ENCODE data around the gene ABCC5.

ABCC5 gene

DNA sequence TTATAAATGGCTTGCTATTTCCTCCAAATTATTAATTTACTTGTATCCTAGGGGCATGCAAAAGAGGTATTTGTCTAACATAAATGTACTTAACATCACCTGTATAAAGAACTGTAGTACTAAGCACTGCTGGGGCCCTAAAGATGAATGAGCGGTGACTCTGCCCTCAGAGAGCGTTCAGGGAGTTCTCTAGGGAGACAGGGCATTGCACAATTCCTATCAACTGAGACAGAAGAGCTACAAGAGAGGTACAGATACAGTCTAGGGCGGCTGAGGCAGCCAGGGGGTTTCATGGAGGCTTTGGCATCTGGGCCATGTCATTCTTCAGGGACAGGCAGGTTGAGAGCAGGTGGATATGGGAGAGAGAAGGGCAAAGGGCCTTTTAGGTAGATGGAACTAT, 93.1 kb downstream of the ABCC5 start:
- H3K27ac ChIP-seq = peak overlapping the region; percentile 80
- DNase-seq (ENCODE audit: low spot score) = no peak
- TF ChIP-seq, protein P1, sequence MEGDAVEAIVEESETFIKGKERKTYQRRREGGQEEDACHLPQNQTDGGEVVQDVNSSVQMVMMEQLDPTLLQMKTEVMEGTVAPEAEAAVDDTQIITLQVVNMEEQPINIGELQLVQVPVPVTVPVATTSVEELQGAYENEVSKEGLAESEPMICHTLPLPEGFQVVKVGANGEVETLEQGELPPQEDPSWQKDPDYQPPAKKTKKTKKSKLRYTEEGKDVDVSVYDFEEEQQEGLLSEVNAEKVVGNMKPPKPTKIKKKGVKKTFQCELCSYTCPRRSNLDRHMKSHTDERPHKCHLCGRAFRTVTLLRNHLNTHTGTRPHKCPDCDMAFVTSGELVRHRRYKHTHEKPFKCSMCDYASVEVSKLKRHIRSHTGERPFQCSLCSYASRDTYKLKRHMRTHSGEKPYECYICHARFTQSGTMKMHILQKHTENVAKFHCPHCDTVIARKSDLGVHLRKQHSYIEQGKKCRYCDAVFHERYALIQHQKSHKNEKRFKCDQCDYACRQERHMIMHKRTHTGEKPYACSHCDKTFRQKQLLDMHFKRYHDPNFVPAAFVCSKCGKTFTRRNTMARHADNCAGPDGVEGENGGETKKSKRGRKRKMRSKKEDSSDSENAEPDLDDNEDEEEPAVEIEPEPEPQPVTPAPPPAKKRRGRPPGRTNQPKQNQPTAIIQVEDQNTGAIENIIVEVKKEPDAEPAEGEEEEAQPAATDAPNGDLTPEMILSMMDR (conservative IDR thresholded peaks at IDR 0.05; ENCODE audit: low read depth) = no peak
- POLR2A ChIA-PET (ENCODE audit: low non-redundant PET) = no interaction called here
- CTCF ChIA-PET = interaction anchor here (1.8 kb wide), 1 partner anchor 29 kb away, joined by 5 read pairs; no protein-coding TSS in a partner anchor

DNA sequence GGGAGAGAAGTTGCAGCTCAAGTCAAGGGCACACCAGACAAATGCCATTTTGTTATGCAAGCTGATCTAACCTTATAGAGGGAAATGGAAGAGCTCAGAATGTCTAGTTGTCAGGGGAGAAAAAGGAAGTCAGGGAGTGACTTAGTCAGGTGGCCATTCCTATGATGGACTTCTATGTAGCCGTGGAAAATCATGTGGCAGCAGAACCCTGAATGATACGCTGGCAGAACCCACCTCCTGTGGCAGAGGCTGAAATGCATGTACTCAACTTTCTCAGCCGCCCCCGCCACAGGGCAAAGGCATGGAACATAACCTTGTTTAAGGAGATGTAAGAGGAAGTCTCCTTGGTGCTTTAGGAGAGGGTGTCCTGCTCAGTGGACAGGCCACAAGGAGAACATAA, 95.3 kb downstream of the ABCC5 start:
- H3K27ac ChIP-seq = no peak overlapping the region
- POLR2A ChIA-PET (ENCODE audit: low non-redundant PET) = no interaction called here
- no peak for DNase-seq (ENCODE audit: low spot score)
- TF ChIP-seq, protein P1 (conservative IDR thresholded peaks at IDR 0.05; ENCODE audit: low read depth) = no peak
- CTCF ChIA-PET = interaction anchor here (0.8 to 1.0 kb wide), 3 partner anchors 26 to 354 kb away, joined by 3 read pairs; no protein-coding TSS in a partner anchor

DNA sequence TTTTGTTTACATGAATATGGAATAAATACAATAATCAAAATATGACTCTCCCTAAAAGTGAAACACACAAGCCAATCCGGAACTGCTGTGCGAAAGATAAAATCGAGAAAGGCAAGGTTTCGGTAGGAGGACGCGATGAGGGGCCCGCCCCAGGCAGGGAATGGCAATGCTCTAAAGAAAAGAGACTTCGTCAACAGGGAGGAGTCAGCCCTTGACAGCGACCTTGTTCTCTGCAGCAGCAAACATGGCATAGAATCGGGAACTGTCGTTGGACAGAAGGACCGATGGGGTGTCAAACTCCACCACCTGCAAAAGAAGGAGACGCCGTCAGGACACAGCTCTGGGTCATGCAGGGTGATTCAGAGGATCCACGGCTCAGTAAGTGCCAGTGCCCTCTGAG, 96.6 kb downstream of the ABCC5 start:
- no peak overlapping the region for H3K27ac ChIP-seq
- DNase-seq (ENCODE audit: low spot score) = no peak
- ChIA-PET CTCF (no interaction called here), POLR2A (ENCODE audit: low non-redundant PET) (no interaction called here)
- TF ChIP-seq, protein P1 (conservative IDR thresholded peaks at IDR 0.05; ENCODE audit: low read depth) = no peak

DNA sequence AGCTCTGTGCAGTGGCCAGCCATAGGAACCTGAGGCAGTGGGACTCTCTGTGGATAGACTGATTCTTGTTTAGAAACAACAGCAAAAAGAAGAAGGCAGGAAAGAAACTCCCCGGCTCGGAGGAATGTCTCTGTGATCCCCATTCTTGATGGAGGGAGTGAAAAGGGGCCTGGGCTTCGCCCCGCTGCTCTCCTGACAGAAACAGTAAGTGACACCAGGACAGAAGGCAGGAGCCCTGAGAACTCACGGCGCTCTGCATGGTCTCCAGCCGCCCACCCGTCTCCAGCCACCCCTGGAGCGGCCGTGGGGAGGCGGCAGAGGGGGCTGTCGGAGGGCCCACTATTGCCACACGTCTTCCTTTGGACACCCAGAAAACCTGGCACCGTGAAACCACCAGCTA, 97.3 kb downstream of the ABCC5 start:
- TF ChIP-seq, protein P1 (conservative IDR thresholded peaks at IDR 0.05; ENCODE audit: low read depth) = no peak
- no peak for DNase-seq (ENCODE audit: low spot score)
- POLR2A ChIA-PET (ENCODE audit: low non-redundant PET) = no interaction called here
- H3K27ac ChIP-seq = no peak overlapping the region
- CTCF ChIA-PET = interaction anchor here (1.0 kb wide), 1 partner anchor 36 kb away, joined by 3 read pairs; the partner anchor contains the start of gene PARL

DNA sequence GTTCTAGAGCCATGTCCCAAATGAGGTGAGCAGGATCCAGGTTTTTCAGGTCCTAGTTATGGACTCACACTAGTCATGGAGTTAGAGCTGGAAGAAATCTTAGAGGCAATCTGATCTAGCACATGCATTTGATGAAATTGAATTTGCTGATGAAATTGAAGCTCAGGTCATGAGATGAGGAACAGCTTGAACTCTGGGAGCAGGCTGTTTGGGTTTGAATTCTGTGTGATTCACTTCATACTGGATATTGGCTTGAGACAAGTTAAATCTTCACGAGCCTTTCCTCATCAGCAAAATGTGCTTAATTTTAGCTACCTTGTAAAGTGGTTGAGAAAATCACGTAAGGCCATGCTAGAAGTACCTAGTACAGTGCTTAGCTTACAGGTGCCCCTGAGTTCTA, 99.5 kb downstream of the ABCC5 start:
- TF ChIP-seq, protein P1 (conservative IDR thresholded peaks at IDR 0.05; ENCODE audit: low read depth) = no peak
- ChIA-PET CTCF (interaction anchor here (0.5 to 1.8 kb wide), 2 partner anchors 14 to 23 kb away, joined by 3 to 7 read pairs; no protein-coding TSS in a partner anchor), POLR2A (ENCODE audit: low non-redundant PET) (no interaction called here)

DNA sequence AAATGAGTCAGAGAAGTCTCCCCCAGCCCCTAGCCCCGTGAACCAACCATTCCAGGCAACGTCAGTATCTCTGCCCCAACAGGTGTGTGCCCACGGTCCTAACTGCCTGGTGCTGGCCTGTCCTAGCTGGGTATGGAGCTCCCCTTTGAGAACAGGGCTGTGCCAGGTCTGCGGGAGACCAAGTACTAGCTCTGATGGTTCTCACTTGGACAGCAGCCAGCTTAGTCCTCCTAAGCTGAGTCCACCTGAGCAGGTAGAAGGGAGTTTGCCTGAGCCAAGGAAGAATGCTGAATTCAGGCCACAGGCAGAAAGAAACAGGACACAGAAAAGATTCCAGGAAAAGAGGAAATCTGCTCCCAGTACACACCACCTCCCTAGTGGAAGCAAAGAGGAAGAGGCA, 99.9 kb downstream of the ABCC5 start:
- TF ChIP-seq, protein P1 (conservative IDR thresholded peaks at IDR 0.05; ENCODE audit: low read depth) = no peak
- ChIA-PET POLR2A (ENCODE audit: low non-redundant PET) (no interaction called here), CTCF (interaction anchor here (0.6 to 1.8 kb wide), 2 partner anchors 14 to 324 kb away, joined by 4 to 7 read pairs; no protein-coding TSS in a partner anchor)
- DNase-seq (ENCODE audit: low spot score) = no peak
- no peak overlapping the region for H3K27ac ChIP-seq

More for the DNA sequence above, 99.5 kb downstream of the ABCC5 start:
- H3K27ac ChIP-seq = no peak overlapping the region
- no peak for DNase-seq (ENCODE audit: low spot score)

Data from RWPE1 (cell line).